Stimulated activated naive B cell treated with anti-CD40 and anti-IgM and Interleukin-4, amounts not matched to agents 10 μg/mL and 1 μg/mL and 100 μg/mL, for 72 hours (primary cell): ENCODE measurements around the gene SPEN.
"Not testable (repeated sequence)": the region's sequence is repeated elsewhere in the genome, so short reads cannot be mapped to it uniquely, and the experiment has no call there.

Experiments
- ATAC-seq, 2 donors: fragments of 150-1000 bp; cut with Tn5 transposase; replicated peaks; 2 replicates each; pipeline ENCODE4 v1.10.0; 2021; ENCODE audit warnings: moderate library complexity in 1 of 2
- DNase-seq: peaks from one replicate; pipeline ENCODE4 v3.0.0; 2021
- H3K27ac Mint-ChIP-seq: one replicate; pipeline ENCODE4 v1.8.0; 2022; ENCODE audit warnings: mild to moderate bottlenecking, mixed read lengths
- H3K27me3 Mint-ChIP-seq, 2 donors: one replicate each; pipeline ENCODE4 v1.8.0; 2022; ENCODE audit warnings: mixed read lengths in 2 of 2
- H3K36me3 Mint-ChIP-seq, 2 donors: one replicate each; pipeline ENCODE4 v1.8.0; 2022; ENCODE audit warnings: mixed read lengths in 2 of 2, mild to moderate bottlenecking in 1 of 2
- H3K4me1 Mint-ChIP-seq, 2 donors: one replicate each; pipeline ENCODE4 v1.8.0; 2022; ENCODE audit warnings: mixed read lengths in 2 of 2, mild to moderate bottlenecking in 1 of 2
- H3K4me3 Mint-ChIP-seq, 2 donors: one replicate each; pipeline ENCODE4 v1.8.0; 2022; ENCODE audit warnings: mild to moderate bottlenecking in 2 of 2, mixed read lengths in 2 of 2, moderate library complexity in 1 of 2
- H3K9me3 Mint-ChIP-seq, 2 donors: one replicate each; pipeline ENCODE4 v1.8.0; 2022; ENCODE audit warnings: mixed read lengths in 2 of 2, mild to moderate bottlenecking in 1 of 2

SPEN gene

GRCh38 chr1:15915991-15916390 lies 68.5 kb downstream of the SPEN start:
- no peak for ATAC-seq
- Mint-ChIP-seq H3K36me3 (peaks cover 24 to 41% of the 10 kb centered on the region in 2 donors), H3K9me3 (no peaks in the 10 kb centered on the region), H3K27me3 (no peaks in the 10 kb centered on the region), H3K4me1 (peaks cover 11 to 38% of the 10 kb centered on the region in 2 donors), H3K4me3 (peak overlapping the region; percentile 51 to 54), H3K27ac (peak overlapping the region; percentile 33)
- no peak for DNase-seq

DNA sequence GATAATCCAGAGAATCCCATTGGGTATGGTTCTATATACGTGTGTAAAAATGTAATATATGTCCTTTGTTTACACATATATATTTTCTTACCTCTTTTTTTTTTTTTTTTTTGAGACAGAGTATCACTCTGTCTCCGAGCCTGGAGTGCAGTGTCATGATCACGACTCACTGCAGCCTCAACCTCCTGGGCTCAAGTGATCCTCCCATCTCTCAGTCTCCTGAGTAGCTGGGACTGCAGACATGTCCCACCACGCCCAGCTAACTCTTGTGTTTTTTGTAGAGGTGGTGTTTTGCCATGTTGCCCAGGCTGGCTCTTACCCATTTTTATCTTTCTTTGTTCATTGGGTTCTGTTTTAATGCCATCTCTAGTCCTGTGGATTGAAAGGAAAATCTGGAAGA lies 68.9 kb downstream of the SPEN start:
- Mint-ChIP-seq H3K9me3 (no peaks in the 10 kb centered on the region), H3K27me3 (no peaks in the 10 kb centered on the region), H3K36me3 (peaks cover 24 to 41% of the 10 kb centered on the region in 2 donors), H3K27ac (peak overlapping the region; percentile 81), H3K4me3 (no peak overlapping the region), H3K4me1 (peaks cover 11 to 38% of the 10 kb centered on the region in 2 donors)
- DNase-seq, result no peak
- ATAC-seq, result no peak

GRCh38 chr1:15916916-15917315 lies 69.4 kb downstream of the SPEN start:
- Mint-ChIP-seq H3K27ac (peak overlapping the region; percentile 81), H3K27me3 (no peaks in the 10 kb centered on the region), H3K4me1 (peaks cover 11 to 38% of the 10 kb centered on the region in 2 donors), H3K9me3 (no peaks in the 10 kb centered on the region), H3K36me3 (peaks cover 22 to 40% of the 10 kb centered on the region in 2 donors), H3K4me3 (no peak overlapping the region)
- DNase-seq (no peak), ATAC-seq (peak; percentile 52 to 60)

DNA sequence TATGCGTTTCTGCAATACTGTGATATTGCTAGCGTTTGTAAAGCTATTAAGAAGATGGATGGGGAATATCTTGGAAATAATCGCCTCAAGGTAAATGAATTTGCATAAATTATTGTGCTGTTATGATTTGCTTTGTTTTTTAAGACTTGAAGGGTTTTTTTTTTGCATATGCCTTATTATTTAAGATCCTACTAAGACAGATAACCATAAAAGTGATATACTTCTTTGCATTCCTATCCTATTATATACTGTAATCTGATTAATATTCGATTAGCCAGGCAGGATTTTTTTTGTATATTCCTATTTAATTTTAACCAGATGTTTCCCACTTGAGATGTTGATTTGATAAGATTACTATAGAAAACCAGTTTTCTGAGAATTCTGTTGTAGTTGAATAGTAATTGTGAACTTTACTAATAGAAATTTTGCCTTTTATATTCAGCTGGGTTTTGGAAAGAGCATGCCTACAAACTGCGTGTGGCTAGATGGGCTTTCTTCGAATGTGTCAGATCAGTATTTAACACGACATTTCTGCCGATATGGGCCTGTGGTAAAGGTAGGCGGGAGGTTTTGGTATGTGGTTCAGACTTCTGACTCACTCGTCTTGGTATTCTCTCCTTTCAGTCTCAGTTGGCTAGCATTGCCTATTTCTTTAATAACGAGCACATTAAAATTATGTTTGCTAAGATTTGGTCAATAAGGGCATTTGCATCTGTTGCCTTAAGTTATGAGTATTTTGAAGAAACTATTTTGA lies 71.6 kb downstream of the SPEN start:
- Mint-ChIP-seq H3K27me3 (no peaks in the 10 kb centered on the region), H3K27ac (peak overlapping the region; percentile 31), H3K4me3 (peak overlapping the region; percentile 10 to 61), H3K9me3 (no peaks in the 10 kb centered on the region), H3K36me3 (peaks cover 21 to 38% of the 10 kb centered on the region in 2 donors), H3K4me1 (peaks cover 11 to 38% of the 10 kb centered on the region in 2 donors)
- DNase-seq, result peak; percentile 59
- ATAC-seq, result peak; percentile 99

- no peak for ATAC-seq
- no peak overlapping the region for H3K4me3 Mint-ChIP-seq
- DNase-seq, result no peak
- peaks cover 19 to 36% of the 10 kb centered on the region in 2 donors for H3K36me3 Mint-ChIP-seq
- no peaks in the 10 kb centered on the region for H3K27me3 Mint-ChIP-seq
- H3K27ac Mint-ChIP-seq, result no peak overlapping the region
- H3K9me3 Mint-ChIP-seq, result no peaks in the 10 kb centered on the region
- H3K4me1 Mint-ChIP-seq, result peaks cover 7 to 13% of the 10 kb centered on the region in 2 donors
Measured at GRCh38 chr1:15923241-15923640, 75.7 kb downstream of the SPEN start.

GRCh38 chr1:15926448-15926847 lies 78.9 kb downstream of the SPEN start:
- not testable (repeated sequence) for DNase-seq, ATAC-seq, H3K9me3 Mint-ChIP-seq, H3K27me3 Mint-ChIP-seq, H3K4me3 Mint-ChIP-seq, H3K27ac Mint-ChIP-seq
- H3K36me3 Mint-ChIP-seq, result peaks cover 42 to 55% of the 10 kb centered on the region in 2 donors
- H3K4me1 Mint-ChIP-seq, result peaks cover 0 to 11% of the 10 kb centered on the region in 2 donors

GRCh38 chr1:15928971-15929965 lies 81.8 kb downstream of the SPEN start:
- peaks cover 59 to 73% of the 10 kb centered on the region in 2 donors for H3K36me3 Mint-ChIP-seq
- ATAC-seq, result no peak
- DNase-seq, result no peak
- H3K4me1 Mint-ChIP-seq, result peaks cover 0 to 13% of the 10 kb centered on the region in 2 donors
- peak overlapping the region; percentile 56 for H3K27ac Mint-ChIP-seq
- no peaks in the 10 kb centered on the region for H3K9me3 Mint-ChIP-seq
- H3K27me3 Mint-ChIP-seq, result no peaks in the 10 kb centered on the region
- H3K4me3 Mint-ChIP-seq, result no peak overlapping the region

- no peak for DNase-seq
- Mint-ChIP-seq H3K36me3 (peaks cover 74 to 89% of the 10 kb centered on the region in 2 donors), H3K4me1 (peaks cover 0 to 18% of the 10 kb centered on the region in 2 donors), H3K9me3 (no peaks in the 10 kb centered on the region), H3K4me3 (no peak overlapping the region), H3K27ac (peak overlapping the region; percentile 56), H3K27me3 (no peaks in the 10 kb centered on the region)
- ATAC-seq, result no peak
Measured at GRCh38 chr1:15931401-15931800, 83.9 kb downstream of the SPEN start.

DNA sequence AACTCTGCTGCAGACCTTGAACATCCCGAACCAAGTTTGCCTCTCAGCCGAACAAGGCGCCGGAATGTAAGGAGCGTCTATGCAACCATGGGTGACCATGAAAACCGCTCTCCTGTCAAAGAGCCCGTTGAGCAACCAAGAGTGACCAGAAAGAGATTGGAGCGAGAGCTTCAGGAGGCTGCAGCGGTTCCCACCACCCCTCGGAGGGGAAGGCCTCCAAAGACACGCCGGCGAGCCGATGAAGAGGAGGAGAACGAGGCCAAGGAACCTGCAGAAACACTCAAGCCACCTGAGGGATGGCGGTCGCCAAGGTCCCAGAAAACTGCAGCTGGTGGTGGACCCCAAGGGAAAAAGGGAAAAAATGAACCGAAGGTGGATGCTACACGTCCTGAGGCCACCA lies 84.4 kb downstream of the SPEN start:
- no peak for ATAC-seq
- Mint-ChIP-seq H3K27ac (peak overlapping the region; percentile 37), H3K27me3 (no peaks in the 10 kb centered on the region), H3K9me3 (no peaks in the 10 kb centered on the region), H3K4me3 (peak overlapping the region in 1 of 2 donors; percentile 17), H3K36me3 (peaks cover 71 to 88% of the 10 kb centered on the region in 2 donors), H3K4me1 (peaks cover 0 to 18% of the 10 kb centered on the region in 2 donors)
- DNase-seq, result no peak

DNA sequence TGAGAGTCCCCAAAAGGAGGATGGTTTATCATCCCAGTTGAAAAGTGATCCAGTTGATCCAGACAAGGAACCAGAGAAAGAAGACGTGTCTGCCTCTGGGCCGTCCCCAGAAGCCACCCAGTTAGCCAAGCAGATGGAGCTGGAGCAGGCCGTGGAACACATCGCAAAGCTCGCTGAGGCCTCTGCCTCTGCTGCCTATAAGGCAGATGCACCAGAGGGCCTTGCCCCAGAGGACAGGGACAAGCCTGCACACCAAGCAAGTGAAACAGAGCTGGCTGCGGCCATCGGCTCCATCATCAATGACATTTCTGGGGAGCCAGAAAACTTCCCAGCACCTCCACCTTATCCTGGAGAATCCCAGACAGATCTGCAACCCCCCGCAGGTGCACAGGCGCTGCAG lies 85.1 kb downstream of the SPEN start:
- ATAC-seq, result no peak
- no peak for DNase-seq
- Mint-ChIP-seq H3K4me3 (no peak overlapping the region), H3K9me3 (no peaks in the 10 kb centered on the region), H3K27ac (peak overlapping the region; percentile 47), H3K36me3 (peaks cover 74 to 92% of the 10 kb centered on the region in 2 donors), H3K4me1 (peaks cover 5 to 22% of the 10 kb centered on the region in 2 donors), H3K27me3 (no peaks in the 10 kb centered on the region)

- Mint-ChIP-seq H3K27me3 (no peaks in the 10 kb centered on the region), H3K9me3 (no peaks in the 10 kb centered on the region), H3K4me3 (no peak overlapping the region), H3K27ac (peak overlapping the region; percentile 47), H3K36me3 (peaks cover 70 to 88% of the 10 kb centered on the region in 2 donors), H3K4me1 (peaks cover 10 to 18% of the 10 kb centered on the region in 2 donors)
- ATAC-seq (no peak), DNase-seq (no peak)
Measured at GRCh38 chr1:15933684-15934083, 86.2 kb downstream of the SPEN start.

GRCh38 chr1:15934211-15935055 lies 86.9 kb downstream of the SPEN start:
- peaks cover 67 to 86% of the 10 kb centered on the region in 2 donors for H3K36me3 Mint-ChIP-seq
- ATAC-seq (no peak), DNase-seq (no peak)
- peaks cover 16% of the 10 kb centered on the region in 2 donors for H3K4me1 Mint-ChIP-seq
- peak overlapping the region; percentile 84 for H3K27ac Mint-ChIP-seq
- H3K4me3 Mint-ChIP-seq, result no peak overlapping the region
- H3K9me3 Mint-ChIP-seq, result no peaks in the 10 kb centered on the region
- H3K27me3 Mint-ChIP-seq, result no peaks in the 10 kb centered on the region

DNA sequence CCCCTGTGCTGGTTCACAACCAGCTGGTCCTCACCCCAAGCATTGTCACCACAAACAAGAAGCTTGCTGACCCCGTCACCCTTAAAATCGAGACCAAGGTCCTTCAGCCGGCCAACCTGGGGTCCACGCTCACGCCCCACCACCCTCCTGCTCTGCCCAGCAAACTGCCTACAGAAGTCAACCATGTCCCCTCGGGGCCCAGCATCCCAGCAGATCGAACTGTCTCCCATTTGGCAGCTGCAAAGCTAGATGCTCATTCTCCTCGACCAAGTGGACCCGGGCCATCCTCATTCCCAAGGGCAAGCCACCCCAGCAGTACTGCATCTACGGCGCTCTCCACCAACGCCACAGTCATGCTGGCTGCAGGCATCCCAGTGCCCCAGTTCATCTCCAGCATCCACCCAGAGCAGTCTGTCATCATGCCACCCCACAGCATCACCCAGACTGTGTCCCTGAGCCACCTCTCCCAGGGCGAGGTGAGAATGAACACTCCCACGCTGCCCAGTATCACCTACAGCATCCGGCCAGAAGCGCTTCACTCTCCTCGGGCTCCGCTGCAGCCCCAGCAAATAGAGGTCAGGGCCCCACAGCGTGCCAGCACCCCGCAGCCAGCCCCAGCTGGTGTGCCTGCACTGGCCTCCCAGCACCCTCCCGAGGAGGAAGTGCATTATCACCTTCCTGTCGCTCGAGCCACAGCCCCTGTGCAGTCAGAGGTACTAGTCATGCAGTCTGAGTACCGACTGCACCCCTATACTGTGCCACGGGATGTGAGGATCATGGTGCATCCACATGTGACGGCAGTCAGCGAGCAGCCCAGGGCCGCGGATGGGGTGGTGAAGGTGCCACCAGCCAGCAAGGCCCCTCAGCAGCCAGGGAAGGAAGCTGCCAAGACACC lies 87.8 kb downstream of the SPEN start:
- no peak for DNase-seq
- Mint-ChIP-seq H3K4me3 (no peak overlapping the region), H3K27ac (peak overlapping the region; percentile 84), H3K9me3 (no peaks in the 10 kb centered on the region), H3K27me3 (no peaks in the 10 kb centered on the region), H3K36me3 (peaks cover 63 to 85% of the 10 kb centered on the region in 2 donors), H3K4me1 (peaks cover 16% of the 10 kb centered on the region in 2 donors)
- no peak for ATAC-seq
